ENCODE results near the gene PRPSAP2. TPM values are rescaled to one million over a fixed set of nuclear protein-coding genes. Genes with fewer than 3 reads are reported as not detected.

Gene PRPSAP2
- total and polyA plus RNA-seq, 2 of the 4 experiments (the other 2 are of a cell fraction) = 22.9 to 28.1 TPM

DNA sequence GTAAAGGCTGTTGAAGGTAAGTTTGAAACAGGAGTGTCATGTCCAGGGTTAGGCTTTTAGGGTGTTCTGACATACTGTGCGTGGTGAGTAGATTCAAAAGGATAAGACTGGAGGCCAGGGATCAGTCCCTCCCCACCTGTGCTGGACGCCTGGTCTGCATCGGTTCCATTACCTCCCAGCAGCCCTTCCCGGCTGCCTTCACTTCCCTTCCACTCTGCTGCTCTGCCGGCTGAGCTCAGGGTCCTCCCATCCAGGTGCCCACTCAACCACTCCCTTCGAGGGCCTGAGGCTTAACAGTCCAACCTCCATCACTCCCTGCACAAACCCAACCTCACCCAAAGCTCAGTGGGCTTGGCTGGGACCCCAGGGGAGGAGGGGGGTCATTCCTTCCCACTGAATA, 89.9 kb downstream of the PRPSAP2 start:
- Histone ChIP-seq H3K27ac (ENCODE audit: insufficient read depth, low read length) (no peak overlapping the region), H3K4me1 (ENCODE audit: control insufficient read depth, insufficient read depth, low read length) (peaks cover 5% of the 10 kb centered on the region; the same call in 1 of the 2 replicates), H3K9me3 (ENCODE audit: control insufficient read depth, insufficient read depth, low read length) (no peaks in the 10 kb centered on the region), H2BK120ac (ENCODE audit: low read depth, low read length) (no peak overlapping the region), H4K5ac (ENCODE audit: low read depth, low read length) (no peak overlapping the region), H3K4me3 (ENCODE audit: insufficient read depth, low read depth, low read length) (no peak overlapping the region), H2AFZ (replicated peaks; ENCODE audit: low read length, poor library complexity) (no peak overlapping the region), H3K9me1 (ENCODE audit: insufficient read depth, low read length) (no peaks in the 10 kb centered on the region), H2BK20ac (ENCODE audit: low read depth, low read length) (no peak overlapping the region), H3K4me2 (ENCODE audit: low read depth, low read length) (no peak overlapping the region), H3K4ac (ENCODE audit: low read depth, low read length) (no peak overlapping the region), H2BK15ac (ENCODE audit: low read depth, low read length) (no peak overlapping the region), H2AK5ac (ENCODE audit: low read depth, low read length) (no peak overlapping the region), H2BK5ac (ENCODE audit: low read depth, low read length, poor library complexity, severe bottlenecking) (no peak overlapping the region), H3K14ac (replicated peaks; ENCODE audit: low read depth, low read length) (no peak overlapping the region), H2AK9ac (replicated peaks; ENCODE audit: low read depth, low read length, poor library complexity) (no peak overlapping the region), H3K18ac (ENCODE audit: low read depth, low read length) (no peak overlapping the region), H4K91ac (ENCODE audit: insufficient read depth, low read depth, low read length) (no peak overlapping the region), H3K9ac (ENCODE audit: low read depth, low read length) (no peak overlapping the region), H3K36me3 (ENCODE audit: control insufficient read depth, insufficient read depth, low read length) (no peaks in the 10 kb centered on the region), H3K79me1 (ENCODE audit: low read depth in 1 of 2, low read length in 2 of 2) (no peaks in the 10 kb centered on the region), H4K8ac (ENCODE audit: low read depth in 2 of 2, low read length in 2 of 2) (no peak overlapping the region), H3K56ac (ENCODE audit: extremely low read depth, insufficient read depth, low read length) (no peak overlapping the region), H3K23ac (ENCODE audit: low read depth, low read length) (no peak overlapping the region), H3K27me3 (ENCODE audit: control insufficient read depth, insufficient read depth, low read length) (peaks cover 51% of the 10 kb centered on the region), H4K20me1 (ENCODE audit: insufficient read depth, low read length) (no peaks in the 10 kb centered on the region)
- intact Hi-C loops (cut with micrococcal nuclease) (no loop called here), dilution Hi-C loops (cut with HindIII; ENCODE audit: low sequenced_read_pairs, unreplicated experiment) (no loop called here), in situ Hi-C loops (cut with MboI; ENCODE audit: low sequenced_read_pairs) (no loop called here)
- ChIA-PET CTCF (interaction anchor here (1.6 kb wide), 1 partner anchor 13 kb away, joined by 5 read pairs; no protein-coding TSS in a partner anchor), POLR2A (ENCODE audit: unreplicated experiment) (no interaction called here)
- no TSS peak for BruUV-seq (replicated peaks)
- TF ChIP-seq NFE2L2 (IDR thresholded peaks at IDR 0.05; ENCODE audit: low read depth, low read length) (no peak), ELK1 (IDR thresholded peaks at IDR 0.05; ENCODE audit: borderline replicate concordance, low read depth, low read length) (no peak), SMC3 (IDR thresholded peaks at IDR 0.05; ENCODE audit: low read depth, low read length) (no peak), USF2 (IDR thresholded peaks at IDR 0.05; ENCODE audit: low read depth, low read length) (no peak), FOS (IDR thresholded peaks at IDR 0.05; ENCODE audit: low read depth, low read length) (no peak)
- TF ChIP-seq, protein P1, sequence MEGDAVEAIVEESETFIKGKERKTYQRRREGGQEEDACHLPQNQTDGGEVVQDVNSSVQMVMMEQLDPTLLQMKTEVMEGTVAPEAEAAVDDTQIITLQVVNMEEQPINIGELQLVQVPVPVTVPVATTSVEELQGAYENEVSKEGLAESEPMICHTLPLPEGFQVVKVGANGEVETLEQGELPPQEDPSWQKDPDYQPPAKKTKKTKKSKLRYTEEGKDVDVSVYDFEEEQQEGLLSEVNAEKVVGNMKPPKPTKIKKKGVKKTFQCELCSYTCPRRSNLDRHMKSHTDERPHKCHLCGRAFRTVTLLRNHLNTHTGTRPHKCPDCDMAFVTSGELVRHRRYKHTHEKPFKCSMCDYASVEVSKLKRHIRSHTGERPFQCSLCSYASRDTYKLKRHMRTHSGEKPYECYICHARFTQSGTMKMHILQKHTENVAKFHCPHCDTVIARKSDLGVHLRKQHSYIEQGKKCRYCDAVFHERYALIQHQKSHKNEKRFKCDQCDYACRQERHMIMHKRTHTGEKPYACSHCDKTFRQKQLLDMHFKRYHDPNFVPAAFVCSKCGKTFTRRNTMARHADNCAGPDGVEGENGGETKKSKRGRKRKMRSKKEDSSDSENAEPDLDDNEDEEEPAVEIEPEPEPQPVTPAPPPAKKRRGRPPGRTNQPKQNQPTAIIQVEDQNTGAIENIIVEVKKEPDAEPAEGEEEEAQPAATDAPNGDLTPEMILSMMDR (conservative IDR thresholded peaks at IDR 0.05; ENCODE audit: low read depth, low read length) = no peak
- no peak for ATAC-seq (ENCODE audit: low read depth)
- DNase-seq = no peak
- WGBS, 2 experiments (ENCODE audit: extremely low coverage in 2 of 2, insufficient read length in 1 of 2) = no CpG with 5 or more reads among the region's 6 CpGs
